Left cardiac atrium (tissue), 4 donors: ENCODE results near the gene L3MBTL4. TPM values are rescaled to one million over a fixed set of nuclear protein-coding genes. Genes with fewer than 3 reads are reported as not detected.

Experiments used
- ATAC-seq, 2 donors: fragments of 200-7000 bp; cut with Tn5 transposase; one replicate each; pipeline ENCODE4 v1.9.1; 2020; ENCODE audit warnings: mild to moderate bottlenecking in 2 of 2, moderate library complexity in 2 of 2
- DNase-seq: peaks from one replicate; pipeline ENCODE4 v3.0.0-alpha.2; 2020
- intact Hi-C, 2 donors: fragments of 100-400 bp; cut with DNase I; formaldehyde crosslinking; loops; one replicate each; pipeline versions ENCODE4 v1.14.1 to v1.15.1; 2022 to 2023
- microRNA-seq, 2 donors: library from miRNA; unstranded; fragments of <30 nt; microRNA quantifications; one replicate each; pipeline ENCODE4 v1.2.0, GENCODE V29; 2020
- total RNA-seq, 2 donors: library from RNA; stranded (reverse); fragmentation: NEBNext Ultra II Directional; extraction: Animal tissue kit (Norgen Biotek cat#: 25700); gene quantifications; one replicate each; pipeline ENCODE4 v1.2.1, GENCODE V29; 2021
- donor health status: DM: no; HTN: yes; CAD: no.
- donor health status: DM: no; HTN: yes; CAD: no; lungs with severe emphysema.
- donor health status: DM: yes; HTN: yes; CAD: no.
- donor health status: Dilated cardiomyopathy.

Gene L3MBTL4
- total RNA-seq, 2 donors from 2014 or later: 15.1 to 19.1 TPM

GRCh38 chr18:5939801-5940667 is 474.7 kb downstream of the L3MBTL4 start:
- DNase-seq: no peak
- intact Hi-C loops: no loop called here
- no peak for ATAC-seq

GRCh38 chr18:5937795-5938194 is 476.9 kb downstream of the L3MBTL4 start:
- DNase-seq (no peak), ATAC-seq (no peak)
- intact Hi-C loops: no loop called here

- DNase-seq (no peak), ATAC-seq (no peak)
- intact Hi-C loops: no loop called here
These were observed 477.6 kb downstream of the L3MBTL4 start for GRCh38 chr18:5937121-5937520.

GRCh38 chr18:5930789-5931188 is 483.9 kb downstream of the L3MBTL4 start:
- DNase-seq (no peak), ATAC-seq (no peak)
- intact Hi-C loops: no loop called here

- DNase-seq (no peak), ATAC-seq (no peak)
- intact Hi-C loops: no loop called here
These were observed 496.4 kb downstream of the L3MBTL4 start for GRCh38 chr18:5918205-5918858.

- intact Hi-C loops: no loop called here
- ATAC-seq: no peak
- DNase-seq: no peak
These were observed 499.8 kb downstream of the L3MBTL4 start for GRCh38 chr18:5914951-5915350.

- intact Hi-C loops: no loop called here
- ATAC-seq (no peak), DNase-seq (no peak)
These were observed 500.7 kb downstream of the L3MBTL4 start for GRCh38 chr18:5914016-5914415.

- intact Hi-C loops: no loop called here
- no peak for ATAC-seq
- DNase-seq: no peak
These were observed 502.1 kb downstream of the L3MBTL4 start for GRCh38 chr18:5912566-5912965.

GRCh38 chr18:5909125-5909524 is 505.6 kb downstream of the L3MBTL4 start:
- intact Hi-C loops: no loop called here
- no peak for DNase-seq
- no peak for ATAC-seq

Small RNA genes lying within 50 kb of the gene (microRNA-seq; reads per million reads assigned to microRNA genes)
- 0 reads per million in 2 donors for gene MIR4317
